COLO668 (cell line): Measurements from ENCODE around the gene BLNK.

Source experiments
- DNase-seq: peaks from one replicate; lab custom pipeline; 2025; ENCODE audit not compliant: unreplicated experiment; lab: John Stamatoyannopoulos, UW

BLNK gene

DNA sequence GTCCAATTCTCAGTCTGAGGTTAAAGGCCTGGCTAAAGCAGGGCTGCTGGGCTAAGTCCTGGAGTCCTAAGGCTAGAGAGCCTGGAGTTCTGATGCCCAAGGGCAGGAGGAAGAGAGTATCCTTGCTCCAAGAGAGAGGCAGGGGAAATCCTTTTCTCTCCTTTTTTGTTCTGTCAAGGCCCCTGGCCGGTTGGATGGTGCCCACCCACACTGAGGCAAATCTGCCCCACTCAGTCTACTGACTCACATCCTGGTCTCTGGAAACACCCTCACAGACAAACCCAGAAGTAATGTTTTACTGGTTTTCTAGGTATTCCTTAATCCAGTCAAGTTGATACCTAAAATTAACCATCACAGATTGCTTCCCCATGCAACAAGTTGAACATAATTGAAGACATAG, 118.3 kb downstream of the BLNK start:
- DNase-seq: no peak

DNA sequence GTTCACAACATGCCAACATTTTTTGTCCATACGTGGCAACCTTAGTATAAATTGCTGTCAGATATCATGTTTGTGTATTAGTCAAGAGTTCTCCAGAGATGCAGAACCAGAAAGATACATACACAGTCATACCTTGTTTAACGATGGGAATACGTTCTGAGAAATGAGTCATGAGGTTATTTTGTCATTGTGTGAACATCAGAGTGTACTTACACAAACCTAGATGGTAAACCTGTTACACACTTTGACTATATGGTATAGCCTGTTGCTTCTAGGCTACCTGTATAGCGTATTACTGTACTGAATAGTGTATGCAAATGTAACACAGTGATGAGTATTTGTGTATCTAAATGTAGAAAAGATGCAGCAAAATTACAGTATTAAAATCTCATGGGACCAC, 118.9 kb downstream of the BLNK start:
- DNase-seq: no peak
